Transverse colon (tissue), 3 donors: ENCODE data around the gene ULK4.

Experiments used
- POLR2A ChIP-seq: fragments of 450-650 bp; IDR thresholded peaks from one replicate; pipeline ENCODE4 v1.6.1; 2016; ENCODE audit warnings: antibody characterized with exemption, mild to moderate bottlenecking, moderate library complexity
- TF ChIP-seq, protein P1 (sequence below), 5 experiments: fragments of 200-600 bp in 3 of 5; fragments of 450-650 bp in 2 of 5; sonication (generic) in 3 of 5; IDR thresholded peaks; 1 replicate in 2 of 5; 2 replicates in 3 of 5; pipeline ENCODE4 v1.5.1; 2016 to 2017; ENCODE audit warnings: antibody characterized with exemption in 5 of 5, inconsistent platforms in 3 of 5, mild to moderate bottlenecking in 2 of 5, moderate library complexity in 1 of 5

GRCh38 chr3:41688595-41689380, 273.1 kb downstream of the ULK4 start:
- TF ChIP-seq POLR2A = no peak
- TF ChIP-seq, protein P1, sequence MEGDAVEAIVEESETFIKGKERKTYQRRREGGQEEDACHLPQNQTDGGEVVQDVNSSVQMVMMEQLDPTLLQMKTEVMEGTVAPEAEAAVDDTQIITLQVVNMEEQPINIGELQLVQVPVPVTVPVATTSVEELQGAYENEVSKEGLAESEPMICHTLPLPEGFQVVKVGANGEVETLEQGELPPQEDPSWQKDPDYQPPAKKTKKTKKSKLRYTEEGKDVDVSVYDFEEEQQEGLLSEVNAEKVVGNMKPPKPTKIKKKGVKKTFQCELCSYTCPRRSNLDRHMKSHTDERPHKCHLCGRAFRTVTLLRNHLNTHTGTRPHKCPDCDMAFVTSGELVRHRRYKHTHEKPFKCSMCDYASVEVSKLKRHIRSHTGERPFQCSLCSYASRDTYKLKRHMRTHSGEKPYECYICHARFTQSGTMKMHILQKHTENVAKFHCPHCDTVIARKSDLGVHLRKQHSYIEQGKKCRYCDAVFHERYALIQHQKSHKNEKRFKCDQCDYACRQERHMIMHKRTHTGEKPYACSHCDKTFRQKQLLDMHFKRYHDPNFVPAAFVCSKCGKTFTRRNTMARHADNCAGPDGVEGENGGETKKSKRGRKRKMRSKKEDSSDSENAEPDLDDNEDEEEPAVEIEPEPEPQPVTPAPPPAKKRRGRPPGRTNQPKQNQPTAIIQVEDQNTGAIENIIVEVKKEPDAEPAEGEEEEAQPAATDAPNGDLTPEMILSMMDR (IDR thresholded peaks at IDR 0.05) = no peak
